ENCODE results near the gene ZFP62.

The ZFP62 gene

DNA sequence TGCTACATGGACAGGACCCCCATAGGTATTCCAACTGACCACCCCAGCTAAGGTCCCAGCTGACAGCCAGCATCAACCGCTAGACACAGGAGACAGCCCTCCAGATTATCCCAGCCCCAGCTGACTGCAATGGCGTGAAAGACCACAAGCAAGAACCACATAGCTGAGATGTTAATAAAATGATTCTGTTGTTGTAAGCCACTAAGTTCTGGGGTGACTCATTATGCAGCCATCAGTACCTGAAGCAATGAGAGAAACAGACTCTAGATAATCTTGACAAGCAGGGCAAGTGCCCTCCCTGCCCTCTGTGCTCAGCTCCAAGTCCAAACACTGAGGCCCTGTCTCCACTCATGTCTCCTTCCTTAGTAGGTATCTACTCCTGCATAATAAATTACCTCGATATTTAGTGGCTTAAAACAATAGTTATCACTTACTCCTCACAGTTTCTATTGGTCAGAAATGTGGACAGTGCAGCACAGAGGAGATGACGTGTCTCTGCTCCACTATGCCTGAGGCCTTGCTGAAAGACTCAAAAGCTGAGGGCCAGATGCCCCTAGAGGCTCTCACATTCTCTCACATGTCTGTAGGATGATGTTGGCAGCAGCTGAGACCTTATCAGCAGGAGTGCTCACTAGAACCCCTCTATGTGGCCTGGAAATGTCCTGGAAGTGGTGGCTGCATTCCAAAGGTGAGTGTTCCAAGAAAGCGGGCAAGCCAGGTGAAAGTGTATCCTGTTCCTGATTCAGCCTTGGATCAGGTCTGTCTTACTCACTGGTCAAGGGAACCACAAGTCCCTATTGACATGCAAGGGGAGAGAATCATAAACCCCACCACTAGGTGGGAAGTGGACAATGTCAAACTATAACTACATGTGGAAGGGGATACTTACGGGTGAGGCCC lies 60.9 kb downstream of the ZFP62 start:
- no peak for TF ChIP-seq RAD21 (IDR thresholded peaks at IDR 0.05; ENCODE audit: low read depth)
- TF ChIP-seq CREB1 (IDR thresholded peaks at IDR 0.05; ENCODE audit: low read depth), result no peak
- TF ChIP-seq, protein P1, sequence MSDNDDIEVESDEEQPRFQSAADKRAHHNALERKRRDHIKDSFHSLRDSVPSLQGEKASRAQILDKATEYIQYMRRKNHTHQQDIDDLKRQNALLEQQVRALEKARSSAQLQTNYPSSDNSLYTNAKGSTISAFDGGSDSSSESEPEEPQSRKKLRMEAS (IDR thresholded peaks at IDR 0.05), result no peak
- TF ChIP-seq EP300 (IDR thresholded peaks at IDR 0.05; ENCODE audit: borderline replicate concordance), result no peak
- no peak for TF ChIP-seq YY1 (IDR thresholded peaks at IDR 0.05; ENCODE audit: low read depth)
- no peak for TF ChIP-seq TCF12 (IDR thresholded peaks at IDR 0.05; ENCODE audit: low read depth)
- TF ChIP-seq, protein P2, sequence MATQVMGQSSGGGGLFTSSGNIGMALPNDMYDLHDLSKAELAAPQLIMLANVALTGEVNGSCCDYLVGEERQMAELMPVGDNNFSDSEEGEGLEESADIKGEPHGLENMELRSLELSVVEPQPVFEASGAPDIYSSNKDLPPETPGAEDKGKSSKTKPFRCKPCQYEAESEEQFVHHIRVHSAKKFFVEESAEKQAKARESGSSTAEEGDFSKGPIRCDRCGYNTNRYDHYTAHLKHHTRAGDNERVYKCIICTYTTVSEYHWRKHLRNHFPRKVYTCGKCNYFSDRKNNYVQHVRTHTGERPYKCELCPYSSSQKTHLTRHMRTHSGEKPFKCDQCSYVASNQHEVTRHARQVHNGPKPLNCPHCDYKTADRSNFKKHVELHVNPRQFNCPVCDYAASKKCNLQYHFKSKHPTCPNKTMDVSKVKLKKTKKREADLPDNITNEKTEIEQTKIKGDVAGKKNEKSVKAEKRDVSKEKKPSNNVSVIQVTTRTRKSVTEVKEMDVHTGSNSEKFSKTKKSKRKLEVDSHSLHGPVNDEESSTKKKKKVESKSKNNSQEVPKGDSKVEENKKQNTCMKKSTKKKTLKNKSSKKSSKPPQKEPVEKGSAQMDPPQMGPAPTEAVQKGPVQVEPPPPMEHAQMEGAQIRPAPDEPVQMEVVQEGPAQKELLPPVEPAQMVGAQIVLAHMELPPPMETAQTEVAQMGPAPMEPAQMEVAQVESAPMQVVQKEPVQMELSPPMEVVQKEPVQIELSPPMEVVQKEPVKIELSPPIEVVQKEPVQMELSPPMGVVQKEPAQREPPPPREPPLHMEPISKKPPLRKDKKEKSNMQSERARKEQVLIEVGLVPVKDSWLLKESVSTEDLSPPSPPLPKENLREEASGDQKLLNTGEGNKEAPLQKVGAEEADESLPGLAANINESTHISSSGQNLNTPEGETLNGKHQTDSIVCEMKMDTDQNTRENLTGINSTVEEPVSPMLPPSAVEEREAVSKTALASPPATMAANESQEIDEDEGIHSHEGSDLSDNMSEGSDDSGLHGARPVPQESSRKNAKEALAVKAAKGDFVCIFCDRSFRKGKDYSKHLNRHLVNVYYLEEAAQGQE (IDR thresholded peaks at IDR 0.05; ENCODE audit: low read depth), result no peak
- TF ChIP-seq, protein P3, sequence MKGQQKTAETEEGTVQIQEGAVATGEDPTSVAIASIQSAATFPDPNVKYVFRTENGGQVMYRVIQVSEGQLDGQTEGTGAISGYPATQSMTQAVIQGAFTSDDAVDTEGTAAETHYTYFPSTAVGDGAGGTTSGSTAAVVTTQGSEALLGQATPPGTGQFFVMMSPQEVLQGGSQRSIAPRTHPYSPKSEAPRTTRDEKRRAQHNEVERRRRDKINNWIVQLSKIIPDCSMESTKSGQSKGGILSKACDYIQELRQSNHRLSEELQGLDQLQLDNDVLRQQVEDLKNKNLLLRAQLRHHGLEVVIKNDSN (IDR thresholded peaks at IDR 0.05), result no peak
- no peak for TF ChIP-seq FOXM1 (IDR thresholded peaks at IDR 0.05; ENCODE audit: borderline replicate concordance, low read depth)
- no peak for TF ChIP-seq TAF1 (IDR thresholded peaks at IDR 0.05; ENCODE audit: low read depth)
- TF ChIP-seq CEBPB (IDR thresholded peaks at IDR 0.05), result no peak
- TF ChIP-seq EGR1 (IDR thresholded peaks at IDR 0.05), result no peak
- TF ChIP-seq NFIC (IDR thresholded peaks at IDR 0.05), result no peak
- no peak for TF ChIP-seq ZBTB7A (IDR thresholded peaks at IDR 0.05; ENCODE audit: low read depth)
- no peak for TF ChIP-seq TEAD4 (IDR thresholded peaks at IDR 0.05)

DNA sequence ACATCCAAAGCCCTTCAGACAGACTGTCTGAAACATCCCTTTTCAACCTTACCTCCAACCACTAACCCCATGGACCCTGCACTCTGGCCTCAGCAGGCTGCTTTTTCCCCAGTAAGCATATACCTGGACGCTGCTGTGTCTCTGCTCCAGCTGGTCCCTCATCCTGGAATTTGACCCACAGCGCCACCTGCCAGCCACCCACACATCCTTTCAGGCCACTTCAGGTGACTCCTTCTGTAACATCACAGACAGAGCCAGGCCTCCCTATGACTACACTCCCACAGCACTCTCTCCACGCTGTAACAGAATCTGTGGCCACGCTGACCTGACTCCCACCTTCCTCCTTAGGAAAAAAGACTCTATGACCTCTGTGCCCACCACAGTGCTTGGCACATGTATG lies 61.9 kb downstream of the ZFP62 start:
- TF ChIP-seq EGR1 (IDR thresholded peaks at IDR 0.05) (0 out of 2 replicates have a peak, but pooled peaks have one; percentile 34), CEBPB (IDR thresholded peaks at IDR 0.05) (no peak), TEAD4 (IDR thresholded peaks at IDR 0.05) (peak; percentile 72), RAD21 (IDR thresholded peaks at IDR 0.05; ENCODE audit: low read depth) (peak; percentile 67), TCF12 (IDR thresholded peaks at IDR 0.05; ENCODE audit: low read depth) (no peak), FOXM1 (IDR thresholded peaks at IDR 0.05; ENCODE audit: borderline replicate concordance, low read depth) (no peak)
- TF ChIP-seq, protein P2 (IDR thresholded peaks at IDR 0.05; ENCODE audit: low read depth), result no peak

DNA sequence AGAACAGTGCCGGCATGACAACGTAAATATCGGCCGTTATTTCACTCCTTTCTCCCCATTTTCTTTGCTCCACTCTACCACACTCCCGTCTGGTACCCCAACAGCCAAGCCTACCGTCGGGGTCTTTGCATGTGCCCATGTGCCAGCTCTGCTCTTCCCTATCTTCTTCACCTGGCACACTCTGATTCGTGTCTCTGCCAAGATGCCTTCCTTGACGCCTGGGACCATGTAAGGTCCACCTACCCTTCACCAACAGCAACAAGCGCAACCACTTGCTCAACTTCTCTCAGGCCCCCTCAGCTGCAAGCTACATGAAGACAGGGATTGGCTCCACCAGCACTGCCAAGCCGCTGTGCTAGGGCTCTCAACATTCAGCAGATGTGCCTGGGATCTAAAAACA lies 62.9 kb downstream of the ZFP62 start:
- TF ChIP-seq FOXM1 (IDR thresholded peaks at IDR 0.05; ENCODE audit: borderline replicate concordance, low read depth) (no peak), ZBTB7A (IDR thresholded peaks at IDR 0.05; ENCODE audit: low read depth) (no peak), TCF12 (IDR thresholded peaks at IDR 0.05; ENCODE audit: low read depth) (no peak), TAF1 (IDR thresholded peaks at IDR 0.05; ENCODE audit: low read depth) (no peak), EGR1 (IDR thresholded peaks at IDR 0.05) (no peak), TEAD4 (IDR thresholded peaks at IDR 0.05) (no peak), NFIC (IDR thresholded peaks at IDR 0.05) (no peak), CREB1 (IDR thresholded peaks at IDR 0.05; ENCODE audit: low read depth) (no peak), CEBPB (IDR thresholded peaks at IDR 0.05) (no peak), RAD21 (IDR thresholded peaks at IDR 0.05; ENCODE audit: low read depth) (no peak), EP300 (IDR thresholded peaks at IDR 0.05; ENCODE audit: borderline replicate concordance) (no peak), YY1 (IDR thresholded peaks at IDR 0.05; ENCODE audit: low read depth) (no peak)
- TF ChIP-seq, protein P3 (IDR thresholded peaks at IDR 0.05), result no peak
- TF ChIP-seq, protein P1 (IDR thresholded peaks at IDR 0.05), result no peak
- TF ChIP-seq, protein P2 (IDR thresholded peaks at IDR 0.05; ENCODE audit: low read depth), result no peak
